ENCODE measurements around the gene ZBTB7C.

ZBTB7C gene

GRCh38 chr18:48111587-48111986 is 297.6 kb downstream of the ZBTB7C start:
- DNase-seq (ENCODE audit: low read depth, low spot score) = no peak
- H3K4me3 ChIP-seq (ENCODE audit: low read depth, low read length) = no peak overlapping the region
- no peak for TF ChIP-seq CTCF (IDR thresholded peaks at IDR 0.05; ENCODE audit: low read depth, low read length)
- in situ Hi-C loops (cut with HindIII; ENCODE audit: low sequenced_read_pairs) = no loop called here

GRCh38 chr18:48110797-48111196 is 298.4 kb downstream of the ZBTB7C start:
- no peak overlapping the region for H3K4me3 ChIP-seq (ENCODE audit: low read depth, low read length)
- DNase-seq (ENCODE audit: low read depth, low spot score) = no peak
- in situ Hi-C loops (cut with HindIII; ENCODE audit: low sequenced_read_pairs) = no loop called here
- TF ChIP-seq CTCF (IDR thresholded peaks at IDR 0.05; ENCODE audit: low read depth, low read length) = no peak

- no peak overlapping the region for H3K4me3 ChIP-seq (ENCODE audit: low read depth, low read length)
- TF ChIP-seq CTCF (IDR thresholded peaks at IDR 0.05; ENCODE audit: low read depth, low read length) = no peak
- in situ Hi-C loops (cut with HindIII; ENCODE audit: low sequenced_read_pairs) = no loop called here
- no peak for DNase-seq (ENCODE audit: low read depth, low spot score)
These were observed 299.2 kb downstream of the ZBTB7C start for GRCh38 chr18:48109961-48110493.

- H3K4me3 ChIP-seq (ENCODE audit: low read depth, low read length) = no peak overlapping the region
- no peak for DNase-seq (ENCODE audit: low read depth, low spot score)
- no peak for TF ChIP-seq CTCF (IDR thresholded peaks at IDR 0.05; ENCODE audit: low read depth, low read length)
- in situ Hi-C loops (cut with HindIII; ENCODE audit: low sequenced_read_pairs) = no loop called here
These were observed 301.0 kb downstream of the ZBTB7C start for GRCh38 chr18:48108136-48108535.

- in situ Hi-C loops (cut with HindIII; ENCODE audit: low sequenced_read_pairs) = no loop called here
These were observed 302.0 kb downstream of the ZBTB7C start for GRCh38 chr18:48106976-48107781.

GRCh38 chr18:48106498-48106897 is 302.7 kb downstream of the ZBTB7C start:
- no peak for TF ChIP-seq CTCF (IDR thresholded peaks at IDR 0.05; ENCODE audit: low read depth, low read length)
- no peak for DNase-seq (ENCODE audit: low read depth, low spot score)
- in situ Hi-C loops (cut with HindIII; ENCODE audit: low sequenced_read_pairs) = no loop called here
- H3K4me3 ChIP-seq (ENCODE audit: low read depth, low read length) = no peak overlapping the region

More at GRCh38 chr18:48106976-48107781, 302.0 kb downstream of the ZBTB7C start:
- TF ChIP-seq CTCF (IDR thresholded peaks at IDR 0.05; ENCODE audit: low read depth, low read length) = no peak
- DNase-seq (ENCODE audit: low read depth, low spot score) = no peak
- H3K4me3 ChIP-seq (ENCODE audit: low read depth, low read length) = no peak overlapping the region
